Medulla oblongata (tissue), 1 donor: ENCODE results near the gene BZW2.
"Not testable (repeated sequence)": the region's sequence is repeated elsewhere in the genome, so short reads cannot be mapped to it uniquely, and the experiment has no call there.

Experiments used
- DNase-seq: peaks from one replicate; pipeline ENCODE4 v3.0.0-alpha.2; 2015; ENCODE audit errors: extremely low spot score

BZW2 gene

DNA sequence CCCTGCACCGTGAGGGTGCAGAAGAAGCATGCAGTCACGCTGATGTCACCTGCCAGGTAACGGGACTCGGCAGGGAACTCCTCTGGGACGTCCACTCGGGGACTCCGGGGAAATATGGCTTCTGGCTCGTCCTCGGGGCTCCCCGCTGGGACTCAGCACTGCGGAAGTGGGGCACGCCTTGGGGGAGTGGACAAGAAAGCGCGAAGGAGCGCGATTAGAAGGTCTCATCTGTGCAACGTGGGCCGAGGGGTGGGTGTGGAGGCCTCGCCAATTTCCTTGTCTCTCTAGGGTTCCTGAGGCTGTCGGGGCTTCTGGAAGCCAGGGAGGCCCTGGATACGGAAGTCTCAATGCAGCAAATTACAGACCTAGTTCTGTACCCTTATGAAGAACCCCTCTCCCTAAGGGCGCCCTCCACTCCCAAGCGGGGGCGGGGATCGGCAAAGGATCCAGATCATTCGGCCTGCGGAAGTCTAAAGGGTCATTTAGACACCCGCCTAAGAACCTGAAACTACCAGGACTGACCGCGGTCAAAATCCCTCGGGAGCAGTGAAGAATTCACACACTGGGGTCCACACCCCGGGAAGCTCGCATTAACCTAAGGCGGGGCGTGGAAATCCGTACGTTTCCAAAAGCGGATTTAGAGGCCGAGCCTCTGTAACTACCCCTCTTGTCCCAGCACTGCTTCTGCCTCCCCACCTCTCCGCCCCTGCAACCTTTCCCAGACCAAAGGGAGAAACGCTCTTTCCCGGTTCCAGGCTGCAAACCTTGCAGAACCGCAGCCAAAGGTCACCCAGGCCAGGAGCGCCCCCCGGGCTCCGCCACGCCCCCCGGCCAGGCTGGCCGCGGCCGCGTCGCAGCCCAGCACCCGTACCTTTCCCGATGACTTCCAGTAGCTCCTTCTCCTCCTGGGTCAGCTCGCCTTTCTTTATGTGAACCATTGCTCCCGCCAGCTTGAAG is 1.1 kb upstream of the BZW2 start:
- peak; percentile 48 for DNase-seq

GRCh38 chr7:16646472-16647072 is 591 bp downstream of the BZW2 start:
- DNase-seq = peak; percentile 30

- no peak for DNase-seq
These were observed 1.5 kb downstream of the BZW2 start for GRCh38 chr7:16647435-16647960.

GRCh38 chr7:16648551-16648950 is 2.6 kb downstream of the BZW2 start:
- no peak for DNase-seq

- no peak for DNase-seq
These were observed 3.2 kb downstream of the BZW2 start for GRCh38 chr7:16649196-16649595.

GRCh38 chr7:16650266-16650665 is 4.3 kb downstream of the BZW2 start:
- DNase-seq = no peak

- DNase-seq = no peak
These were observed 5.6 kb downstream of the BZW2 start for GRCh38 chr7:16651396-16652239.

DNA sequence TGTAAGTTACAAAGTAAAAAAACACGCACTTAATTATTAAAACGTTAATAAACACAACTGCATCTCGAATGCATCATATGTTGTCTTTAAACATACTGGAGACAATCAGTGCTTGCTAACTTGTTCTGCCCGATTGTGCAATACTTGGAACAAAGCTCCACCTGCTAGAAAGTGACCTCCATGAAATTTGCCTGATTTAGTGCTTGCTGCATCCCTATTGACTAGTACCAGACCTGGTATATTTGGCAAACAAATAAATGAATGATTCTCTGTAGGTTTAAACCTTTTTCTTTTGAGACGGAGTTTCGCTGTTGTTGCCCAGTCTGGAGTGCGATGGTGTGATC is 6.2 kb downstream of the BZW2 start:
- DNase-seq = no peak

DNA sequence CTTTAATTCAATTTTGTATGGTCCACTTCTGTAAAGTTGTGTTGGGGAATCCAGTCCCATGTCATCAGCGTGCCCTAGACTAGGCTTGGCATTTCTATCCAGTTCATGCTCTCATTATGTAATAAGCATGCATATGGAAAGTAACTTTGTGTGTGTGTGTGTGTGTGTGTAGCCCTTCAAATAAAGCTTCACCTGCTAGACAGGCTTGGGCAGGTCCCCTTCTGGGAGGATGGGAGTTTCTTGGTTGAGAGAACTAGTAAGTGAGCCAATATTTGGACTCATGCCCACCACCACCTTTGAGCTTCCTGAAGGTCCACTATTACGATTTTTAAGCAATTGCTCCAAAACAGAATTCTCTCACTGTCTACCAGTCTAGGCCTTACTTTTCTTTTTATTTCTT is 6.9 kb downstream of the BZW2 start:
- no peak for DNase-seq

GRCh38 chr7:16655394-16655793 is 9.4 kb downstream of the BZW2 start:
- DNase-seq = no peak

DNA sequence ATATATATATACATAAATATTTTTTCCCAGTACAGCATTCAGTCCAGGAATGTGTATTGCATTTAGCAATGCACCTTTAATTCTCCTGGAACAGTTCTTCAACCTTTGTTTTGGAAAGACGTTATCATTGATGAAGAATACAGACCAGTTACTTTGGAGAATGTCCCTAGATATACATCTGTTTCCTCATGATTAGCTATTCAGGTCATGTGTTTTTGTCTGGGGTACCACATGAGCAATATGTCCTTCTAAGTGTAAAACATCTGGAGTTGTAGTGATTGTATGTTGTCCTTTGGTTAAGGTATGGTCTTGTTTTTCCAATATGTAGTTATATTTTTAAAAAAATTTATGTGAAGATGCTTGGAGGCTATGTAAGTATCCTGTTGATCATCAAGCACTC is 10.2 kb downstream of the BZW2 start:
- DNase-seq = no peak

GRCh38 chr7:16657656-16658279 is 11.8 kb downstream of the BZW2 start:
- DNase-seq = no peak

DNA sequence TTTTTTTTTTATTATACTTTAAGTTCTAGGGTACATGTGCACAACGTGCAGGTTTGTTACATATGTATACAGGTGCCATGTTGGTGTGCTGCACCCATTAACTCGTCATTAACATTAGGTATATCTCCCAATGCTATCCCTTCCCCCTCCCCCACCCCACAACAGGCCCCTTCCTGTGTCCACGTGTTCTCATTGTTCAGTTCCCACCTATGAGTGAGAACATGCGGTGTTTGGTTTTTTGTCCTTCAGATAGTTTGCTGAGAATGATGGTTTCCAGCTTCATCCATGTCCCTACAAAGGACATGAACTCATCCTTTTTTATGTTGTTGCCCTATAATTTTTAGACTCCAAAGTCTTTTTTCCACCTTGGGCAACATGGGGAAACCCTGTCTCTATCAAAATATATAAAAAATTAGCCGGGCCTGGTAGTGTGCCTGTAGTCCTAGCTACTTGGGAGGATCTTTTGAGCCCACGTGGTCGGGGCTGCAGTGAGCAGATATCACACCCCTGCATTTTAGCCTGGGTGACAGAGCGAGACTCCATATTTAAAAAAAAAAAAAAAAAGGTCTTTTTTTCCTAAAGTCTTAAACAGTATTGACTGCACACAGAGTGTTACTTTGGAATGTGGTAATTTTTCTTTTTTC is 14.0 kb downstream of the BZW2 start:
- DNase-seq = not testable (repeated sequence)

GRCh38 chr7:16660702-16661464 is 14.9 kb downstream of the BZW2 start:
- DNase-seq = no peak

DNA sequence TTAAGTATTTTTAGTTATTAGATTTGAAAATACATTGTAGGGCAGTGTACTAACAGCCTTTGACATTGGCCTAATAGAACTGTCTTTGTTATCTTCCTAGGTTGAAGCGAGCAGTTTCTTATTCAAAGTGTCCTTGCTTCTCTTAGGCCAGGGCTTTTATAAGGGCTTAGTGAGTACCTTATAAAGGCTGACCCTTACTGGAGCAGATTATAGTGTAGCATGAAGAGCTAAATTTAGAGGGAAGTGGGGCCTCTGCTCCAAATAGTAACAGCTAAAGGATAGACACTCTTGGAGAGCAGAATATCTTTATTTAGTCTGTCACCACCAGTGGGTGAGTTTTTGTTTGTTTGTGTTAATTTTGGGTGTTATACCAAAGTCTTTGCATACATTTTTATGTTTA is 15.9 kb downstream of the BZW2 start:
- no peak for DNase-seq

- no peak for DNase-seq
These were observed 21.4 kb downstream of the BZW2 start for GRCh38 chr7:16667355-16667754.

- DNase-seq = no peak
These were observed 22.3 kb downstream of the BZW2 start for GRCh38 chr7:16668049-16668858.

DNA sequence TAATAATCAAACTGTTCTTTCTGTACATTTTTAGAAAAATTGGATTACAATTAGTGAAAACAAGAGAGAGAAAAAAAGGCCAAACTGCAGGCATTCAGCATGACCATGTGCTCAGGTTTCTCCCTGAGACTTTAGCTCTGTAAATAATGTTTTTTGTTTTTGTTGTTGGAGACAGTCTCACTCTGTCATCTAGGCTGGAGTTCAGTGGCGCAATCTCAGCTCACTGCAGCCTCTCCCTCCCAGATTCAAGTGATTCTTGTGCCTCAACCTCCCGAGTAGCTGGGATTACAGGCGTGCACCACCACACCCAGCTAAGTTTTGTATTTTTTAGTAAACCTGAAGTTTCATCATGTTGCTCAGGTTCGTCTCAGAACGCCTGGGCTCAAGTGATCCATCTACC is 23.0 kb downstream of the BZW2 start:
- DNase-seq = no peak

DNA sequence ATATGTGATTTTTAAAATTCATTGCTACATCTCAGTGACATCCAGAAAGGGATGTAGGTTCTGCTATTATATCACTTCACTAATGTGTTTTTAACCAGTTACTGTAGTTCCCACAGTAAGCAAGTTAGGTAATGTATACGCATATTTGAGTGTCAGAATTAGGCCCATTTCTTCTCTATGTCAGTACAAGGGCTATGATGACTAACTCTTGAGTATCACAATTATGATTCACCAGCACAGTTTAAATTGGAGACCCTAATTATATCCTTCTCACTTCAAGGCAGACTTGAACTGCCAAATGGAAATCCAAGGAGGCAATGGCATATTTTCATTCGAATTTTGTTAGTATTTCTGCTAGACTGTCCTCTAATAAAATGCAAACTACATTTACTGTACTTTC is 23.6 kb downstream of the BZW2 start:
- DNase-seq = no peak

DNA sequence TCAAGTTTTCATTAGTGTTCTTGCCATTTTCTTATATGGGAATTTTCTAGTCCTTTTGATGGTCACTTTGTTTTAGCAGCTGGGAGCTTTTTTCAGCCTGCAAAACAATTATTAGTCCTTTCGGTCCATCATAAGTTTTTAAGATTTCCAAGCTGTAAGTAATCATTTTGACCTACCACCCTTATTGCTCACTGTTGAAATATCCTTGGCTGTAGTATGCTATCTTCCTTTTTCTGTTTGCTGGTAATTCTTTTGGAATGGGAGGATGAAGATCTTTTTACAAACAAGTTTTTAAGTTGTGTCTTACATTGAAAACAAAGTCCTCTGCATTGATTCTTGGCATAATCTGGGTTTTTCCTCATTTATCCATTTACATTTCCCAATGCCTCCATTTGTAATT is 24.0 kb downstream of the BZW2 start:
- DNase-seq = no peak
